Activated T-cell treated with anti-CD3 and anti-CD28 coated beads, Interleukin-2, amount 50 U/mL, for 24 hours (primary cell): Measurements from ENCODE around the gene ABO.
"Not testable (repeated sequence)": the region's sequence is repeated elsewhere in the genome, so short reads cannot be mapped to it uniquely, and the experiment has no call there.

Source experiments
- DNase-seq: peaks from one replicate; pipeline ENCODE4 v3.0.0-alpha.2; 2020
- H3K27ac Mint-ChIP-seq: 2 replicates; pipeline ENCODE4 v1.8.0; 2020; ENCODE audit warnings: mild to moderate bottlenecking, mixed read lengths
- H3K27me3 Mint-ChIP-seq: 2 replicates; pipeline ENCODE4 v1.8.0; 2020; ENCODE audit warnings: mixed read lengths
- H3K36me3 Mint-ChIP-seq: 2 replicates; pipeline ENCODE4 v1.8.0; 2020; ENCODE audit warnings: low read depth, mixed read lengths
- H3K4me1 Mint-ChIP-seq: 2 replicates; pipeline ENCODE4 v1.8.0; 2020; ENCODE audit warnings: low read depth, mixed read lengths
- H3K4me3 Mint-ChIP-seq: 2 replicates; pipeline ENCODE4 v1.8.0; 2020; ENCODE audit warnings: mild to moderate bottlenecking, moderate library complexity, mixed read lengths
- H3K9me3 Mint-ChIP-seq: 2 replicates; pipeline ENCODE4 v1.8.0; 2020; ENCODE audit warnings: mixed read lengths

Gene ABO

GRCh38 chr9:133277467-133277866 lies 2.5 kb upstream of the ABO start:
- DNase-seq, result no peak
- no peak overlapping the region for H3K27ac Mint-ChIP-seq
- H3K4me1 Mint-ChIP-seq, result peaks cover 2% of the 10 kb centered on the region
- no peaks in the 10 kb centered on the region for H3K9me3 Mint-ChIP-seq
- H3K36me3 Mint-ChIP-seq, result no peaks in the 10 kb centered on the region
- H3K4me3 Mint-ChIP-seq, result no peak overlapping the region
- H3K27me3 Mint-ChIP-seq, result peaks cover 60% of the 10 kb centered on the region

GRCh38 chr9:133276923-133277322 lies 1.9 kb upstream of the ABO start:
- DNase-seq, result no peak
- Mint-ChIP-seq H3K27me3 (peaks cover 63% of the 10 kb centered on the region), H3K4me3 (no peak overlapping the region), H3K27ac (no peak overlapping the region), H3K4me1 (peaks cover 2% of the 10 kb centered on the region), H3K9me3 (no peaks in the 10 kb centered on the region), H3K36me3 (no peaks in the 10 kb centered on the region)

- H3K9me3 Mint-ChIP-seq, result no peaks in the 10 kb centered on the region
- peaks cover 70% of the 10 kb centered on the region for H3K27me3 Mint-ChIP-seq
- H3K4me1 Mint-ChIP-seq, result peaks cover 2% of the 10 kb centered on the region
- DNase-seq, result no peak
- H3K4me3 Mint-ChIP-seq, result no peak overlapping the region
- H3K27ac Mint-ChIP-seq, result no peak overlapping the region
- no peaks in the 10 kb centered on the region for H3K36me3 Mint-ChIP-seq
Measured at GRCh38 chr9:133276001-133276884, 1.2 kb upstream of the ABO start.

- peaks cover 2% of the 10 kb centered on the region for H3K4me1 Mint-ChIP-seq
- H3K9me3 Mint-ChIP-seq, result no peaks in the 10 kb centered on the region
- peaks cover 70% of the 10 kb centered on the region for H3K27me3 Mint-ChIP-seq
- no peaks in the 10 kb centered on the region for H3K36me3 Mint-ChIP-seq
- no peak for DNase-seq
- no peak overlapping the region for H3K27ac Mint-ChIP-seq
- no peak overlapping the region for H3K4me3 Mint-ChIP-seq
Measured at GRCh38 chr9:133274236-133275104, 531 bp downstream of the ABO start.

GRCh38 chr9:133273819-133274218 lies 1.2 kb downstream of the ABO start:
- H3K27me3 Mint-ChIP-seq, result peaks cover 70% of the 10 kb centered on the region
- no peak overlapping the region for H3K4me3 Mint-ChIP-seq
- peaks cover 2% of the 10 kb centered on the region for H3K4me1 Mint-ChIP-seq
- no peaks in the 10 kb centered on the region for H3K9me3 Mint-ChIP-seq
- no peak for DNase-seq
- no peaks in the 10 kb centered on the region for H3K36me3 Mint-ChIP-seq
- no peak overlapping the region for H3K27ac Mint-ChIP-seq

- Mint-ChIP-seq H3K27me3 (peaks cover 72% of the 10 kb centered on the region), H3K36me3 (no peaks in the 10 kb centered on the region), H3K9me3 (no peaks in the 10 kb centered on the region), H3K27ac (no peak overlapping the region), H3K4me1 (peaks cover 2% of the 10 kb centered on the region), H3K4me3 (no peak overlapping the region)
- DNase-seq, result no peak
Measured at GRCh38 chr9:133273098-133273497, 1.9 kb downstream of the ABO start.

- Mint-ChIP-seq H3K9me3 (no peaks in the 10 kb centered on the region), H3K4me1 (no peaks in the 10 kb centered on the region), H3K27ac (no peak overlapping the region), H3K36me3 (no peaks in the 10 kb centered on the region), H3K27me3 (peaks cover 49% of the 10 kb centered on the region), H3K4me3 (no peak overlapping the region)
- no peak for DNase-seq
Measured at GRCh38 chr9:133269537-133270362, 5.3 kb downstream of the ABO start.

- H3K4me1 Mint-ChIP-seq, DNase-seq, H3K4me3 Mint-ChIP-seq, H3K27ac Mint-ChIP-seq, H3K9me3 Mint-ChIP-seq, H3K36me3 Mint-ChIP-seq: not testable (repeated sequence)
- peaks cover 49% of the 10 kb centered on the region for H3K27me3 Mint-ChIP-seq
Measured at GRCh38 chr9:133269136-133269535, 5.9 kb downstream of the ABO start.

GRCh38 chr9:133268335-133269056 lies 6.5 kb downstream of the ABO start:
- no peak overlapping the region for H3K27ac Mint-ChIP-seq
- H3K9me3 Mint-ChIP-seq, result no peaks in the 10 kb centered on the region
- no peaks in the 10 kb centered on the region for H3K4me1 Mint-ChIP-seq
- DNase-seq, result no peak
- no peaks in the 10 kb centered on the region for H3K36me3 Mint-ChIP-seq
- H3K4me3 Mint-ChIP-seq, result no peak overlapping the region
- H3K27me3 Mint-ChIP-seq, result peaks cover 44% of the 10 kb centered on the region

GRCh38 chr9:133264235-133264764 lies 10.7 kb downstream of the ABO start:
- no peak for DNase-seq
- Mint-ChIP-seq H3K36me3 (no peaks in the 10 kb centered on the region), H3K27ac (no peak overlapping the region), H3K4me3 (no peak overlapping the region), H3K4me1 (no peaks in the 10 kb centered on the region), H3K9me3 (no peaks in the 10 kb centered on the region), H3K27me3 (peaks cover 24% of the 10 kb centered on the region)

- no peak overlapping the region for H3K4me3 Mint-ChIP-seq
- no peaks in the 10 kb centered on the region for H3K9me3 Mint-ChIP-seq
- H3K4me1 Mint-ChIP-seq, result no peaks in the 10 kb centered on the region
- no peak for DNase-seq
- no peak overlapping the region for H3K27ac Mint-ChIP-seq
- H3K27me3 Mint-ChIP-seq, result peaks cover 16% of the 10 kb centered on the region
- H3K36me3 Mint-ChIP-seq, result no peaks in the 10 kb centered on the region
Measured at GRCh38 chr9:133263557-133263956, 11.4 kb downstream of the ABO start.

GRCh38 chr9:133262226-133262625 lies 12.8 kb downstream of the ABO start:
- H3K9me3 Mint-ChIP-seq, result no peaks in the 10 kb centered on the region
- no peak overlapping the region for H3K27ac Mint-ChIP-seq
- H3K4me3 Mint-ChIP-seq, result no peak overlapping the region
- DNase-seq, result no peak
- no peaks in the 10 kb centered on the region for H3K36me3 Mint-ChIP-seq
- H3K27me3 Mint-ChIP-seq, result peaks cover 12% of the 10 kb centered on the region
- no peaks in the 10 kb centered on the region for H3K4me1 Mint-ChIP-seq

- Mint-ChIP-seq H3K27ac (no peak overlapping the region), H3K4me3 (no peak overlapping the region), H3K4me1 (no peaks in the 10 kb centered on the region), H3K36me3 (no peaks in the 10 kb centered on the region), H3K9me3 (no peaks in the 10 kb centered on the region), H3K27me3 (peaks cover 12% of the 10 kb centered on the region)
- no peak for DNase-seq
Measured at GRCh38 chr9:133261753-133262120, 13.3 kb downstream of the ABO start.
